Measurements from ENCODE around the gene KDM1A.

- no peak for TF ChIP-seq CTCF (IDR thresholded peaks at IDR 0.05 in 2 of 3, conservative IDR thresholded peaks at IDR 0.05 in 1 of 3; ENCODE audit: control insufficient read depth in 2 of 3, extremely low read depth in 1 of 3, insufficient read depth in 1 of 3, low read depth in 3 of 3, low read length in 3 of 3)
- no peak for TF ChIP-seq SUPT20H (IDR thresholded peaks at IDR 0.05; ENCODE audit: borderline replicate concordance, control insufficient read depth, low read depth, low read length)
- TF ChIP-seq E4F1 (IDR thresholded peaks at IDR 0.05; ENCODE audit: borderline replicate concordance, partially characterized antibody) = no peak
- TF ChIP-seq RELA (IDR thresholded peaks at IDR 0.05; ENCODE audit: borderline replicate concordance, partially characterized antibody) = no peak
- no peak for TF ChIP-seq POLR2AphosphoS5 (IDR thresholded peaks at IDR 0.05; ENCODE audit: low read length)
- TF ChIP-seq POLR2A (IDR thresholded peaks at IDR 0.05; ENCODE audit: low read depth, low read length) = no peak
- no peak for TF ChIP-seq CHD2 (IDR thresholded peaks at IDR 0.05; ENCODE audit: borderline replicate concordance, low read depth, low read length)
- no peak for TF ChIP-seq CREB1 (IDR thresholded peaks at IDR 0.05; ENCODE audit: low read depth)
- TF ChIP-seq CUX1 (IDR thresholded peaks at IDR 0.05; ENCODE audit: insufficient replicate concordance, low read depth, low read length) = no peak
- no peak for TF ChIP-seq POLR2AphosphoS2 (IDR thresholded peaks at IDR 0.05; ENCODE audit: low read depth, low read length)
- TF ChIP-seq ESRRA (IDR thresholded peaks at IDR 0.05; ENCODE audit: low read length) = no peak
- no peak for TF ChIP-seq EP300 (IDR thresholded peaks at IDR 0.05; ENCODE audit: borderline replicate concordance in 1 of 2, control insufficient read depth in 1 of 2, low read depth in 2 of 2, low read length in 2 of 2)
- no peak for TF ChIP-seq PAX5 (IDR thresholded peaks at IDR 0.05; ENCODE audit: borderline replicate concordance, low read depth, low read length)
- TF ChIP-seq STAT1 (conservative IDR thresholded peaks at IDR 0.05) = no peak
These were observed 99.1 kb downstream of the KDM1A start for GRCh38 chr1:23118407-23118806.

All from GM12878 (cell line).